Endodermal cell (in vitro differentiated cells): ENCODE results near the gene CABP7. TPM values are rescaled to one million over a fixed set of nuclear protein-coding genes. Genes with fewer than 3 reads are reported as not detected.

ENCODE experiments used
- DNase-seq: peaks from one replicate; pipeline ENCODE4 v3.0.0-alpha.2; 2017
- H3K27ac ChIP-seq: 2 replicates; pipeline ENCODE4 v1.5.1; 2013; ENCODE audit warnings: mild to moderate bottlenecking, low read depth, low read length, moderate library complexity
- H3K27me3 ChIP-seq: 2 replicates; pipeline ENCODE4 v1.6.1; 2013; ENCODE audit warnings: mild to moderate bottlenecking, low read length, moderate library complexity; ENCODE audit not compliant: insufficient read depth, control insufficient read depth, poor library complexity, severe bottlenecking
- H3K36me3 ChIP-seq: 2 replicates; pipeline ENCODE4 v1.7.0; 2013; ENCODE audit warnings: mild to moderate bottlenecking, low read length, moderate library complexity; ENCODE audit not compliant: control insufficient read depth, insufficient read depth
- H3K4me1 ChIP-seq: one replicate; pipeline ENCODE4 v1.7.0; 2013; ENCODE audit warnings: low read length; ENCODE audit not compliant: control insufficient read depth, insufficient read depth
- H3K4me3 ChIP-seq: 2 replicates; pipeline ENCODE4 v1.5.1; 2013; ENCODE audit warnings: mild to moderate bottlenecking, low read length, moderate library complexity
- H3K9ac ChIP-seq: 2 replicates; pipeline ENCODE4 v1.6.1; 2013; ENCODE audit warnings: mild to moderate bottlenecking, low read length, moderate library complexity; ENCODE audit not compliant: poor library complexity, severe bottlenecking; ENCODE audit errors: extremely low read depth
- H3K9me3 ChIP-seq: 2 replicates; pipeline ENCODE4 v1.6.1; 2013; ENCODE audit warnings: mild to moderate bottlenecking, low read length, moderate library complexity; ENCODE audit not compliant: control insufficient read depth
- H3K27ac Mint-ChIP-seq: 2 replicates; pipeline ENCODE4 v1.8.0; 2020; ENCODE audit warnings: mixed read lengths
- H3K27me3 Mint-ChIP-seq: 2 replicates; pipeline ENCODE4 v1.8.0; 2021; ENCODE audit warnings: mild to moderate bottlenecking, mixed read lengths; ENCODE audit not compliant: insufficient read depth
- H3K36me3 Mint-ChIP-seq: 2 replicates; pipeline ENCODE4 v1.8.0; 2020; ENCODE audit warnings: low read depth, mixed read lengths
- H3K4me1 Mint-ChIP-seq: 2 replicates; pipeline ENCODE4 v1.8.0; 2020; ENCODE audit warnings: mixed read lengths
- H3K4me3 Mint-ChIP-seq: 2 replicates; pipeline ENCODE4 v1.8.0; 2020; ENCODE audit warnings: mild to moderate bottlenecking, moderate library complexity, mixed read lengths
- H3K9me3 Mint-ChIP-seq: 2 replicates; pipeline ENCODE4 v1.8.0; 2020; ENCODE audit warnings: mild to moderate bottlenecking, mixed read lengths
- CTCF ChIP-seq: fragments of 200-600 bp; sonication (generic); conservative IDR thresholded peaks from 2 replicates; pipeline ENCODE4 v1.5.0; 2021; ENCODE audit warnings: antibody characterized with exemption, mild to moderate bottlenecking
- whole genome bisulfite sequencing, 2 experiments: methylation state at CpG; one replicate each; pipeline versions ENCODE4 v1.1.5 to v1.1.7; 2013; ENCODE audit warnings: missing lambda C conversion rate in 2 of 2, mixed read lengths in 1 of 2; ENCODE audit not compliant: insufficient coverage in 1 of 2, insufficient read length in 1 of 2; 5-methylcytosine and 5-hydroxymethylcytosine counted together
- total RNA-seq, 2 donors: library from RNA; stranded (reverse); fragmentation: NEBNext Ultra II Directional in 1 of 2; extraction: Animal tissue kit (Norgen Biotek cat#: 25700) in 1 of 2; gene quantifications; 2 replicates in 1 of 2; 3 replicates in 1 of 2; pipeline ENCODE4 v1.2.1, GENCODE V29; 2021

The CABP7 gene
- total RNA-seq, 2 donors from 2014 or later: 0.26 TPM; not detected in 1

DNA sequence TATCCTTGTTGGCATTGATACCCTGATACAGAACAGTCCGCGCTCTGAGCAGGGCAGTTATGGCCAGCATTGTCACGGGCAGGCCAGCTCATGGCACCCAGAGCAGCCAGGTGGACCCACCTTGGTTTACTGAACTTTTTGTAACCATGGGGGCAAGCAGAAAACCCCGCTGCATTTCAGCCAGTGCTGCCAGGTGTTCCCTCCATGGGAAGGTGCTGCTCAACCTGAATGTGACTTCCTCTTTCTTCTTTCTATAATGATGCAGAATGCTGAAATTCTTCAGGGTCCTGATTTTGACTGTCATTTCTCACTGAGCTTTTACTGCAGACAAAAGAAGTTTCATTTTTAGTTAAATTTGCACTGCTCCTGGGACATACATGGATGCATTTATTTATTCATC, 35.6 kb upstream of the CABP7 start:
- Mint-ChIP-seq H3K4me3 (no peak overlapping the region), H3K9me3 (no peaks in the 10 kb centered on the region), H3K36me3 (peaks cover 41% of the 10 kb centered on the region), H3K4me1 (peaks cover 4% of the 10 kb centered on the region), H3K27me3 (no peaks in the 10 kb centered on the region), H3K27ac (no peak overlapping the region)
- Histone ChIP-seq H3K4me3 (no peak overlapping the region), H3K36me3 (peaks cover 64% of the 10 kb centered on the region), H3K27ac (no peak overlapping the region), H3K4me1 (no peaks in the 10 kb centered on the region), H3K27me3 (no peaks in the 10 kb centered on the region), H3K9me3 (no peaks in the 10 kb centered on the region), H3K9ac (no peak overlapping the region)
- 92 to 95% methylated on average over 4 of the region's 4 CpGs for WGBS, 2 experiments
- TF ChIP-seq CTCF: no peak
- no peak for DNase-seq

GRCh38 chr22:29689206-29689879, 30.5 kb upstream of the CABP7 start:
- Histone ChIP-seq H3K27me3 (no peaks in the 10 kb centered on the region), H3K36me3 (peaks cover 34% of the 10 kb centered on the region), H3K9me3 (no peaks in the 10 kb centered on the region), H3K4me1 (peaks cover 18% of the 10 kb centered on the region), H3K9ac (no peak overlapping the region), H3K27ac (peak overlapping the region; percentile 4), H3K4me3 (no peak overlapping the region)
- no peak for TF ChIP-seq CTCF
- WGBS, 2 experiments: 70 to 100% methylated on average over 1 to 5 of the region's 5 CpGs
- DNase-seq: no peak
- H3K4me3 Mint-ChIP-seq: no peak overlapping the region
- H3K4me1 Mint-ChIP-seq: peaks cover 33% of the 10 kb centered on the region
- H3K27me3 Mint-ChIP-seq: no peaks in the 10 kb centered on the region
- H3K27ac Mint-ChIP-seq: peak overlapping the region; percentile 0
- H3K36me3 Mint-ChIP-seq: peaks cover 14% of the 10 kb centered on the region
- no peaks in the 10 kb centered on the region for H3K9me3 Mint-ChIP-seq

DNA sequence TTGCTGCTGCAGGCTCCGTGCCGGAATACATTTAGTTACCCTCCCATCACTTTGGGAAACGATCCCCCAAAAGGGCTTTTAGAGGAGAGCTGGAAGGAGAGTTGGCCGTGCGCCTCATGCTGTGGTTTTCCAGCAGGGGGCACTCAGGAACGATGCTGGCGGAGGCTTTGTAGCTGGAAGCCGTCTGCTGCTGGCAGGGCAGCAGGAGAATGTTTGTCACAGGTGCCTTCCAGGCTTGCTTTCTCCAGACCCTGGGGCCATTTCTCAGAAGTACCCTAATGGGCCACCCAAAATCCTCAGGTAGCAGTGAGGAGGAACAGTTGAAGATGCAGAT, 30.0 kb upstream of the CABP7 start:
- no peaks in the 10 kb centered on the region for H3K27me3 ChIP-seq
- peak overlapping the region; percentile 0 for H3K27ac Mint-ChIP-seq
- peaks cover 16% of the 10 kb centered on the region for H3K36me3 Mint-ChIP-seq
- H3K4me3 Mint-ChIP-seq: no peak overlapping the region
- H3K4me1 Mint-ChIP-seq: peaks cover 33% of the 10 kb centered on the region
- H3K4me3 ChIP-seq: no peak overlapping the region
- H3K27ac ChIP-seq: no peak overlapping the region
- peak; percentile 92 for DNase-seq
- peak; percentile 92 for TF ChIP-seq CTCF
- H3K9ac ChIP-seq: no peak overlapping the region
- peaks cover 18% of the 10 kb centered on the region for H3K4me1 ChIP-seq
- peaks cover 29% of the 10 kb centered on the region for H3K36me3 ChIP-seq
- 25 to 26% methylated on average over 2 to 8 of the region's 8 CpGs for WGBS, 2 experiments
- no peaks in the 10 kb centered on the region for H3K27me3 Mint-ChIP-seq
- H3K9me3 Mint-ChIP-seq: no peaks in the 10 kb centered on the region
- H3K9me3 ChIP-seq: no peaks in the 10 kb centered on the region
